ENCODE results near the gene PEX7.

DNA sequence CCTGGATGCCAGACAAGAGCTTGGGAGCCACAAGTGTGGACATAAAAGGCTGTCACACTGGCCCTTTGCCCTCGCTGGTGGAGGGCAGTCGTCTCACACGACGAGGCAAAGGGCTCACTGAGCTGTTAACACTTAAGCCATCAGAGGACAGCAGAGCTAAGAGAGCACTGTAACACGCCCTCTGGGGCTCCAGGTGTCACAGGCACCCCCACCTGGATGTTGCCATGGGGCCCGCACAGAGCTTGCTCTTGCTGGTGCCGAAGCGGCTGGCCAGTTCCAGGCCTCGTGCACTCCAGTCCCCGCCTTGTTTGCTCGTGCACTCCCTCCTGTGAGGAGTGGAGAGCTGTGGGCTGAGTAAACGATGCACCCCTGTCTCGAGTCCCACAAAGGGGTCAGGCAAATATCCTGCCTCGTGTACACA is 137.1 kb downstream of the PEX7 start:
- TF ChIP-seq, protein P1, sequence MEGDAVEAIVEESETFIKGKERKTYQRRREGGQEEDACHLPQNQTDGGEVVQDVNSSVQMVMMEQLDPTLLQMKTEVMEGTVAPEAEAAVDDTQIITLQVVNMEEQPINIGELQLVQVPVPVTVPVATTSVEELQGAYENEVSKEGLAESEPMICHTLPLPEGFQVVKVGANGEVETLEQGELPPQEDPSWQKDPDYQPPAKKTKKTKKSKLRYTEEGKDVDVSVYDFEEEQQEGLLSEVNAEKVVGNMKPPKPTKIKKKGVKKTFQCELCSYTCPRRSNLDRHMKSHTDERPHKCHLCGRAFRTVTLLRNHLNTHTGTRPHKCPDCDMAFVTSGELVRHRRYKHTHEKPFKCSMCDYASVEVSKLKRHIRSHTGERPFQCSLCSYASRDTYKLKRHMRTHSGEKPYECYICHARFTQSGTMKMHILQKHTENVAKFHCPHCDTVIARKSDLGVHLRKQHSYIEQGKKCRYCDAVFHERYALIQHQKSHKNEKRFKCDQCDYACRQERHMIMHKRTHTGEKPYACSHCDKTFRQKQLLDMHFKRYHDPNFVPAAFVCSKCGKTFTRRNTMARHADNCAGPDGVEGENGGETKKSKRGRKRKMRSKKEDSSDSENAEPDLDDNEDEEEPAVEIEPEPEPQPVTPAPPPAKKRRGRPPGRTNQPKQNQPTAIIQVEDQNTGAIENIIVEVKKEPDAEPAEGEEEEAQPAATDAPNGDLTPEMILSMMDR (conservative IDR thresholded peaks at IDR 0.05 in 1 of 2, IDR thresholded peaks at IDR 0.05 in 1 of 2; ENCODE audit: low read depth in 1 of 2, low read length in 2 of 2): no peak
- TF ChIP-seq EZH2 (IDR thresholded peaks at IDR 0.05; ENCODE audit: low read length, missing control alignments): no peak

Data from fibroblast of lung (primary cell).